Glomerular endothelial cell (primary cell): Measurements from ENCODE around the gene PER3. TPM values are rescaled to one million over a fixed set of nuclear protein-coding genes. Genes with fewer than 3 reads are reported as not detected.

Source experiments
- DNase-seq: peaks from one replicate; pipeline ENCODE4 v3.0.0-alpha.2; 2011; ENCODE audit warnings: low read depth, low spot score; ENCODE audit errors: extremely low read depth
- total RNA-seq: library from RNA; depleted of rRNA; stranded (reverse); fragments of >200 nt; gene quantifications from 2 replicates; pipeline ENCODE4 v1.2.3, GENCODE V29; 2015

Gene PER3
- total RNA-seq, 1 donor from 2014 or later: 4.8 TPM

DNA sequence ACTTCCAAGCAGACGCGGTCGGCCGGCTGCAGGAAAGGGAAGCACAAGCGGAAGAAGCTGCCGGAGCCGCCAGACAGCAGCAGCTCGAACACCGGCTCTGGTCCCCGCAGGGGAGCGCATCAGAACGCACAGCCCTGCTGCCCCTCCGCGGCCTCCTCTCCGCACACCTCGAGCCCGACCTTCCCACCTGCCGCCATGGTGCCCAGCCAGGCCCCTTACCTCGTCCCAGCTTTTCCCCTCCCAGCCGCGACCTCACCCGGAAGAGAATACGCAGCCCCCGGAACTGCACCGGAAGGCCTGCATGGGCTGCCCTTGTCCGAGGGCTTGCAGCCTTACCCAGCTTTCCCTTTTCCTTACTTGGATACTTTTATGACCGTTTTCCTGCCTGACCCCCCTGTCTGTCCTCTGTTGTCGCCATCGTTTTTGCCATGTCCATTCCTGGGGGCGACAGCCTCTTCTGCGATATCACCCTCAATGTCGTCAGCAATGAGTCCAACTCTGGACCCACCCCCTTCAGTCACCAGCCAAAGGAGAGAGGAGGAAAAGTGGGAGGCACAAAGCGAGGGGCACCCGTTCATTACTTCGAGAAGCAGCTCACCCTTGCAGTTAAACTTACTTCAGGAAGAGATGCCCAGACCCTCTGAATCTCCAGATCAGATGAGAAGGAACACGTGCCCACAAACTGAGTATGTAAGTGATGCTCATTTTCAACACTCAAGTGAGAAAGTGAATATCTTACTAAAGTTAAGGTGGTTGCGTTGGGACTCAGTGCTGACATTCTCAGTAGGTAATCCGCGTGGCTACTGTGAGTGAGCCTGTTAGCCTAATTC lies 43.2 kb downstream of the PER3 start:
- DNase-seq: no peak

DNA sequence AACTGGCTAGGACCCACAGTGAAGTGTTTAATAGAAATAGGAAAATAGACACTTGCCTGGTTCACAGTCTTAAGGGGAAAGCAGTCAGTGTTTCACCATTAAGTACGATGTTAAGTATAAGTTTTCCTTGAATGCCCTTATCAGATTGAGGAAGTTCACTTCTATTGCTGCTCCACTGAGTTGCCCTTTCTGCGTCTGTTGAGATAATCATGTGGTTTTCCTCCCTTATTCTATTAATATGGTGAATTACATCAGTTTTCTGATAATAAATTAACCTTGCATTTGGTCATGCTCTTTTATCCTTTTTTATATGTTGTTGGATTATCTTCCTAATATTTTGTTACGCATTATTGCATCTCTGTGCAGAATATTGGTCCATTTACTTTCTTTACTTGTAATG lies 47.4 kb downstream of the PER3 start:
- no peak for DNase-seq

DNA sequence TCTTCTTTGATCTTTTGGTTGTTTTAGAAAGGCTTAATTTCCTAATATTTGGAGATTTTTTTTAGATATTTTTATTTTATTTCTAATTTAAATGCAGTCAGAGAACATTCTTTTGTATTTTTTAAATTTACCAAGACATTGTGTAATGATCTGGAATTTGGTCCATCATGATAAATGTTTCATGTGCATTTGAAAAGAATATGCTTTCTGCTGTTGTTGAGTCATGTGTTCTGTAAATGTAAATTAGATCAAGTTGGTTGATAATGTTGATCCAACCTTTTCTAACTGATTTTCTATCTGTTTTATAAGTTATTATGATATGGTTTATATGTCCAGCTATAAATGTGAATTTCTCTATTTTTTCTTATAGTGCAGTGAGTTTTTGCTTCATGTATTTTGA lies 48.9 kb downstream of the PER3 start:
- no peak for DNase-seq

GRCh38 chr1:7838714-7839113 lies 54.6 kb downstream of the PER3 start:
- DNase-seq: no peak

DNA sequence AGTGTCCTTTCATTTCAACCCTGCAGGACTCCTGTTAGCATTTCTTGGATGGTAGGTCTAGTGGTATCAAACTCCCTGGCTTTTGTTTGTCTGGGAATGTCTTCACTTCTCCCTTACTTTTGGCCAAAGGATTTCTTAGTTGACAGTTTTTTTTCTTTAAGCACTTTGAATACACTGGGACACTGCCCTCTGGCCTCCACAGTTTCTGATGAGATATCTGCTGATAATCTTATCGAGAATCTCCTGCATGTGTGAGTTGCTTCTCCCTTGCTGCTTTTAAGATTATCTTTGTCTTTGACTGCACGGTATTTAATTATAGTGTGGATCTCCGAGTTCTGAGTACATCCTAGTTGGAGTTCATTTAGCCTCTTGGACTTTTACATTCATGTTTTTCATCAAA lies 55.4 kb downstream of the PER3 start:
- DNase-seq: no peak

GRCh38 chr1:7842517-7842916 lies 58.4 kb downstream of the PER3 start:
- DNase-seq: no peak

DNA sequence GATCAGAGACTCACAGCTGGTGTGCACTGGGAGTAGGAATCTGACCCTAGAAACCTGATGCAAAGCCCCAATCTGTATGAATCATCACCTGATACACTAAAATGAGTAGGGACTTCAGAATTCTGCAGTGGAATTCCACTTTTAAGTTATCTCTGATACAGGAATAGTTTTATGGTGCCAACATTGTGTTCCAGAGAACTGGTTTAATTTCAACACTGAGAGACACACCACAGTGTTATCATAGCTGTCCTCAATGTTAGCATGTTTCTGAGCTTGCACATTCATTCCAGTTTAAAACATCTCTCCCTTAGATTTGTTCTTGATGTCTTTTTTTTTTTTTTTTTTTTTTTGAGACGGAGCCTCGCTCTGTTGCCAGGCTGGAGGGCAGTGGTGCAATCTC lies 61.7 kb downstream of the PER3 start:
- DNase-seq: no peak

DNA sequence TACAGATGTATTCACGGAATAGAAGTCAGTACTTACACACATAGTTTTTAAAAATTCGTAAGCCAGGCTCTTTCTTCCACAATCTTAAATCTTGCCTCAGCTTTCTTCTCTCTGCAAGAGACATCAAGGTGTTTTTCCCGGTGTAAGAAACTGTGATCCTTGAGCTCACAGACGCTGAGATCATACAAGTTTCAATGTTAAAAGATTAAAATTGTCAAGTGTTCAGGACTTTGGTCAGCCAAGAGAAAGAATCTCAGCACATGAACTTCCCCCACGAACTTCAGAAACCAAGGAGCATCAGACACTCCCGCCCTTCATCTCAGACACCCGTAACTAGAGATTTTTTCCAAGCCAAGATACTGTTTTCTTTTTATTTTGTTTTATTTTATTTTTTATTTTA lies 62.6 kb downstream of the PER3 start:
- DNase-seq: no peak

GRCh38 chr1:7847599-7847998 lies 63.5 kb downstream of the PER3 start:
- DNase-seq: no peak

DNA sequence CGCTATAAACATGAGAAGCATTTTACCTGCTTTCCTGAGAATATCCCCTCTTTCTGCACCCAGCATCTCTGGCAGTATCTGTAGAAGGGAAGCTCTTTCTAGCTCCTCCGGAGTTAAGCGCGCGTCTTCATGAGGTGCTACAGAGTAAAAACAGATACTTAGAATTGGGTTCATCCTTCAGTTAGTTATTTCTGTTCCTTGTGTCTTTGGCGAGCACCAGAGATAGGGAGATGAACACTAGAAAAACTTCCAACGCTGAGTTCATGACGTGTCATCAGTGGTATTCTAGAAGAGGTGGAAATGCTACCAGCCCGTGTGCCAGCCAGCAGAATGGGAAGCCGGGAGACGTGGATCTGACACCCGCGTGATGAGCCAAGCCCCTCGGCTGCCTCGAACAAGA lies 66.7 kb downstream of the PER3 start:
- DNase-seq: no peak

- no peak for DNase-seq
These were observed 69.0 kb downstream of the PER3 start, which contains the start of gene UTS2 for GRCh38 chr1:7852804-7853683. UTS2 (minus strand) TSS chr1:7853065; CDS start chr1:7853003, 62 bp downstream.

- no peak for DNase-seq
These were observed 69.6 kb downstream of the PER3 start for GRCh38 chr1:7853684-7854026.

- no peak for DNase-seq
These were observed 72.3 kb downstream of the PER3 start for GRCh38 chr1:7856345-7856744.

DNA sequence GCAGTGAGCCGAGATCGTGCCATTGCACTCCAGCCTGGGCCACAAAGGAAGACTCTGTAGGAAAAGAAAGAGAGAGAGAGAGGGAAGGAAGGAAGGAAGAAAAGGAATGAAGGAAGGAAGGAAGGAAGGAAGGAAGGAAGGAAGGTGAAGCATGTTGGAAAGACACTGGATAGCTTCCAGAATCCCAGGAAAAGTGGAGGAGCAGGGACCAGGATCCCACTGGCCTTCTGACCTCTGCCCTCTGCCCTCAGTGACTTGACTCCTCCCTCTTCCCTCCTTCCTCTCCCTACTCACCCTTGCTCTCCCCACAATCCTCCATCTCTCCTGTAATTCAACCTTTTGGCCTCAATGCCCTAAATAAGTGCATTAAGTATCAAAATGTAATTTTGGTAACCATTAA lies 72.9 kb downstream of the PER3 start:
- no peak for DNase-seq

DNA sequence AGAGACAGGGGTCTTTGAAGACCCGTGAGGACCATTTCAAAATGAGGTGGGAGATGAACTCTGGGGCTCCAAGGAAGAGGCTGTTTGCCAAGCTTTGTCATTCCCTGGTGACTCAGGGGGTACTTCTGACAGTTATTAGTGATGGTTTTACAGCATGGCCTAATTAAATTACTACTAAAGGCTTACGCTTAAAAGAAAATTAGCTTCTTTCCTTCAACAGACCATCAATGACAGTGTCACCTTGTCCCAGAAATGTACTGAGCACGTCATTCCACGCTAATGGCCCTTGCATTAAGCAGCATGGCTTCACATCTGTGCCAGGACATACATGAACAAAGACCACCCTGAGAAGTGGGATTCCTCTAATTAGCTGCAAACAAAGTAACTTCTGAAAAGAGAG lies 73.9 kb downstream of the PER3 start:
- no peak for DNase-seq

GRCh38 chr1:7859406-7859805 lies 75.3 kb downstream of the PER3 start:
- no peak for DNase-seq

- no peak for DNase-seq
These were observed 76.0 kb downstream of the PER3 start for GRCh38 chr1:7860130-7860529.

GRCh38 chr1:7861452-7861851 lies 77.4 kb downstream of the PER3 start:
- no peak for DNase-seq

GRCh38 chr1:7862211-7863060 lies 78.3 kb downstream of the PER3 start:
- DNase-seq: no peak

DNA sequence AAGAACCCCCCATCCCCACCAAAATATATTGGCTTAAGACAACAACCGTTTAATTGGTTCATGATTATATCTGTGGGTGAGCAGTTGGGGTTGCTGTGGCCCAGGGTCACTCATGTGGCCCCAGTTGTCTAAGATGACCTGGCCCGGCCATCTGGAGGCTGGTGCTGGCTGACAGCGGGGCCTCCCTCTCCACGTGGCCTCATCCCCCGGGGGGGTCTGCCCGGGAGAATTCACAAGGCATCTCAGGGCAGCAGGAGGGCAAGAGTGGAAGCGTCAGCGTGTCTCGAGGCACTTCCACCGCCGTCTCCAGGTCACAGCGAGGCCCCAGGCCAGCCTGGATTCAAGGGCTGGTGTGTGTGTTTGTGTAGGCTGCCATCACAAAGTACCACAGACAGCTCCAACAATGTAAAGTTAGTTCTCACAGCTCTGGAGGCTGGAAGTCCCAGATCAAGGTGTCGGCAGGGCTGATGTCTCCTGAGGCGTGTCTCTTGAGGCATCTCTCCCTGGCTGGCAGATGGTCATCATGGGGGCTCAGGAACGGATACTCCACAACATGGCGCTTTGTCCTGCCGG lies 79.8 kb downstream of the PER3 start:
- no peak for DNase-seq

- DNase-seq: no peak
These were observed 81.9 kb downstream of the PER3 start for GRCh38 chr1:7865978-7866377.
